Esophagus mucosa (tissue), 1 donor: Measurements from ENCODE around the gene BPIFB2. TPM values are rescaled to one million over a fixed set of nuclear protein-coding genes. Genes with fewer than 3 reads are reported as not detected.
"Not testable (repeated sequence)": the region's sequence is repeated elsewhere in the genome, so short reads cannot be mapped to it uniquely, and the experiment has no call there.

Experiments used
- ATAC-seq: fragments of 200-7000 bp; cut with Tn5 transposase; one replicate; pipeline ENCODE4 v1.9.1; 2020
- total RNA-seq: library from RNA; stranded (reverse); gene quantifications from one replicate; pipeline ENCODE4 v1.2.4, GENCODE V29; 2023
- donor health status: DM: yes; HTN: yes; CAD: no.

The BPIFB2 gene
- total RNA-seq, 1 donor from 2014 or later, result 2.0 TPM

DNA sequence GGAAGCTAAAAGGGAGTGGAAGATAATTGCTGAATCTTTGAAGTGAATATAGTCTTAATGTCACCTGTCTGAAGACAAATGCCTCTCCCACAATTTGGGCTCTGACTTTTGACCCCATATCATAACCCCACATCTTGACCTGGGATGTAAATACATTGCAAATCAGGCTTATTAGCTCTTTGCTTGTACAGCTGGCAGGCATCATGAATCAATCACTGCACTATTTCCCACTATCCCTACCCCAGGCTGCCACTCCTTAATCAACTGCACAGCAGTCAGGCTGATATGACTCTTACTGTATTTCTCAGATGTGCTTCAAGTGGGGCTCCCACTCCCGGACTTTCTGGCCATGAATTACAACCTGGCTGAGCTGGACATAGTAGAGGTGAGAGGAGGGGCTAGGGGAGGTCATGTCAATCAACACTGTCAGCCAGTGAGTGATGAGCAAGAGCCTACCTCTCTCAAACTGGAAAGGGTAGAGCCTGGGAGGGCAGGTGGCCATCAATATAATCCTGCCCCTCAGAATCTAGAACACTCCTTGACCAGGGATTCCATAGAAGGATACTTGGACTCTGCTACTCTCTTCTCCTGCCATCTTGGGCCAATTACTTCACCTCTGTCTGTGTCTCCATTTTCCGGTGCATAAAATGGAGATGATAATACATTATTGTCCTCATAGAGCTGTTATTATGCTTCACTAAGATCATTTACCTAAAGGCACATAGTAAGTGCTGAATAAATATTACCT is 35.7 kb downstream of the BPIFB2 start:
- ATAC-seq, result no peak

DNA sequence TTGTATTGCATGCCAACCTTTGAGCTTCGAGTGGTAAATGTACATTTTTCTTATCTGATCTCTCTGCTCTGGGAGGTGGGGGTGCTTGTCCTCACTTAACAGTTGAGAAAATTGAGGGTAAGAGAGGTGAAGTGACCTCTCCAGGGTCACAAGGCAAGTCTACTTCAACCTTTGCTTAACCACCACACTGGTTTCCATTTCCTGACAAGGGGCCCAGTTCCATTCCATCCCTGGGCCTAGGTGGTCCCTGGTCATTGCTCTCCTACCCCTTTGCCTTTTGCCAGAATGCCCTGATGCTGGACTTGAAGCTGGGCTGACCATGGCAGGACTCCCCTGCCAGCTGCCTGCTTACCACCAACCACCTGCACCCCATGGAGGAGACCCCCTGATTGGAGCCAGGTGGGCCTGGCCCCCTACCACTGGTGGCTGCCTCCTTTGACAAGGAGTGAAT is 36.3 kb downstream of the BPIFB2 start:
- no peak for ATAC-seq

DNA sequence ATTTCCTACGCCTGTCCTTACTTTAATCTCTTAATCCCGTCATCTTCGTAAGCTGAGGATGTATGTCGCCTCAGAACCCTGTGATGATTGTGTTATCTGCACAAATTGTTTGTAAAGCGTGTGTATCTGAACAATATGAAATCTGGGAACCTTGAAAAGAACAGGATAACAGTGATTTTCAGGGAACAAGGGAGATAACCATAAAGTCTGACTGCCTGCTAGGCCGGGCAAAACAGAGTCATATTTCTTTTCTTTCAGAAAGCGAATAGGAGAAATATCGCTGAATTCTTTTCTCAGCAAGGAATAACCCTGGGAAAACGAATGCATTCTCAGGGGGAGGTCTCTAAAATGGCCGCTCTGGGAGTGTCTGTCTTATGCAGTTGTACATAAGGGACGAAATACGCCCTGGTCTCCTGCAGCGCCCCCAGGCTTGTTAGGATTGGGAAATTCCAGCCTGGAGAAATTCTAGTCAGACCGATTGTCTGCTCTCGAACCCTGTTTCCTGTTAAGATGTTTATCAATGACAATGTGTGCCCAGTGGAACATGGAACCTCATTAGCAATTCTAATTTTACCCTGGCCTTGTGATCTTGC is 37.7 kb downstream of the BPIFB2 start:
- not testable (repeated sequence) for ATAC-seq

DNA sequence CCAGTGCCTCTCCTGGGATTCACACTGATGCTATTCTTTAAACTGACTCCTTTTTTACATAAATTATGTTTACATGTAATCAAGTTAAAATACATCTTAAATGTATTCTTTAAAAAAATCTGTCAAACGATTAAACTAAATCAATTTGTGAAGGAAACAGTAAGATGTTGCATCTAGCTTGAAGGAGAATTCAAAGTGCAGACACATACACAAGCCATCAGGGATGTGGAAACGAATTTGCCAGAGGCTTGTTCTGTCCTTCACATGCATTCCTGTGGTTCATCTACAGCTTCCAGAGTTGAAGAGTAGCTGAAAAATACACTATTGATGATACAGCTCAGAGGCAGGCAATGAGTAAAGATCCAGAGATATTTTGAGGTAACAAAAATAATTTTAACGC is 38.9 kb downstream of the BPIFB2 start:
- no peak for ATAC-seq

DNA sequence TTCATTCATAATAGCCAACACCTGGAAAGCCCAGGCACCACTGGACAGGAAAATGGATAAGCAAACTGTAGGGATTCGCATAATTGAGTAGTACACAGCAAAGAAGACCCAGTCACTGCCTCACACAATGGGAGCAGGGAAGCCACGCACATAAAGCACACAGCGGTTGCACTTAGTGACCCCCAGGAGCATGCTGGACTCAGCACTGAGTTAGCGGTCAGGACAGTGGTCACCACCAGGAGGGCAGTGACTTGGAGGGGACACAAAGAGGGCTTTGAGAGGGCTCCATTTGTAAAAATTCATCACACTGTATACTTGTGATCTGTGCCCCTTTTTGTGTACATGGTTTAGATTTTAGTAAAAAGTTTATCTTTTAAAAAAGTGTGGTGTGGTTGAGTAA is 43.8 kb downstream of the BPIFB2 start:
- no peak for ATAC-seq

DNA sequence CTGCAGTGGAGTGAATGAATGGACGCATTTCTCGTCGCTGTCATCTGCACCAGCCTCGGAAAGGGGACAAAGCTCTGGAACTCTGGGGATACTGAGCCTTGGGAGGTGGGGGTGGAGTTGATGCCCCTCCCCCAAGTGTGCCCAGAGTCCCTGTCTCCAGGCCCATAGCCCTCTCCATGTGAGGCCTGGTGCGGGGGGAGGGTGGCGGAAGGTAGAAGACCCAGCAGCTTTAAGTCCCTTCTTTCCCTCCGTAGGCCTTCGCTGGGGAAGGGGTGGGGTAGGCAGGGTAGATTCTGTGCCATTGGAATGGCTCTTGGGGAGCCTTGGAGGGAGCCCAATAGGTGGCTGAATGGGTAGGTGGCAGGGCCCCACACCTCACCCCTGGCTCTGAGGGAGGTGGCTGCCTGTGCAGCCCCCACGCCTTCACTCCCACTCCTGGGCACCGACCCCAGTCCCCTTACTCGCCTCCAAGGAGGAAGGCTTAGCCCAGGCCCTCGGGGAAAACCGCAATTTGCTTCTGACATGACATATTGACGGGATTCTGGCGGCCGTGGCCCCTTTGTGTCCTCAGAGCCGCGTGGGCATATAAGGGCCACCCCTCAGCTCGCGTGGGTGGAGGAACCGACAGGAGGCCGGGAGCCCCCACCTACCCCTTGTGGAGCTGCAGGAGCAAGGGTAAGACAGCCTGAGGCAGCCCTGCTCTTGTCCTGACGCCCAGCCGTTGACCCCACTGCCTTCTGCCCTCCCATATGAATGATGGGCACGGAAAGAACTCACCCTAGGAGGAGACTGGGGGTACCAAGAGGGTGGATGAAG is 46.0 kb downstream of the BPIFB2 start, which contains the start of gene BPIFB3:
Gene BPIFB3 (plus strand): TSS at position 613 of the 816 bp plus-strand sequence. CDS start 1,533 bp downstream, outside the sequence.
- ATAC-seq, result no peak

DNA sequence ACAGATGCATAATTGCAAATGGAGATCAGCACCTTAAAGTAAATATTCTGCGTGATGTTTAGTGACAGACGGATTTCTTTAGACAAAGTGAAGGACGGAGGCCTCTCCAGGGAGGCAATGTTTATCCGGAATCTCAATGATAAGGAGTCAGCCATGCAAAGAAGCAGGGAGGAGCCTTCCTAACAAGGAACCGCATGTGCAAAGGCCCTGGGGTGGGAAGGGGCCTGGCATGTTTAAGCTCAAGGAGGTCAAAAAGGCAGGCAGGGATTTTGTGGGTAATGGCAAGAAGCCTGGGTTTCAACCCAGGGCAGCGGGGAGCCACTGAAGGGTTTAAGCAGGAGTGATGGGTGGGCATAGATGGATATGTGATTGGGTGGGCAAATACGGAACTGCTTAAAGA is 46.9 kb downstream of the BPIFB2 start:
- no peak for ATAC-seq

DNA sequence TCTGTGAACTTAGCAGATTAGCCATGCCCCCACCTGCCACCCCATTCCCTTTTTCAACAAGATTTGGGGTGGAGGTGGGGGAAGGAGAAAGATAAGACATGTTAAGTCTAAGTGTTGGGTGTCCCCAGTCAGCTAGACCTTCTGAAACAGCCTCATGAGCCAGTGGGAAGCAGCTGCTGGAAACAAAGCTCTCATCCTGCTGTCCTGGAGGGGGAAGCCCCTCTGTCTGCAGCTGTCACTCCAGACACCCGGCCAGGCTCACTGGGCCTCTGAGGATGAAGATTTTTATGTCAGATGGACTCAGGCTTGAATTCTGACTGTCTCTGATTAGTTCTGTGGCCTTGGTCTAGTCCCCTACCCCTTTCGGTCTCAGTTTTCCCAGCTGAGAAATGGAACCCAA is 47.3 kb downstream of the BPIFB2 start:
- no peak for ATAC-seq

DNA sequence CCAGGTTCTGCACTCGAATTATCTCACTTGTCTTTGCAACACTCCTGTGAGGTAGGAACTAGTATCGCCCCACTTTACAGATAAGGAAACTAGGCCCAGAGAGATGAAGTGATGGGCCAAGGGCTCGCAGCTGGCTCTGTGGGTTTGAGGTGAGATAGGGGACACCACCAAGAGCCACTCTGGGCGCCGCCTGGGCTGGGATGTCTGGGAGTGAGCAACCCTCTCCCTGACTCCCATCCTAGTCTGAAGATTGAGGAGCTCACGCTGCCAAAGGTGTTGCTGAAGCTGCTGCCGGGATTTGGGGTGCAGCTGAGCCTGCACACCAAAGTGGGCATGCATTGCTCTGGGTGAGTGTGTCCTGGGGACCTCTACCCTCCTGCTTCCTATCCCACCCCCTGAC is 51.6 kb downstream of the BPIFB2 start:
- no peak for ATAC-seq

DNA sequence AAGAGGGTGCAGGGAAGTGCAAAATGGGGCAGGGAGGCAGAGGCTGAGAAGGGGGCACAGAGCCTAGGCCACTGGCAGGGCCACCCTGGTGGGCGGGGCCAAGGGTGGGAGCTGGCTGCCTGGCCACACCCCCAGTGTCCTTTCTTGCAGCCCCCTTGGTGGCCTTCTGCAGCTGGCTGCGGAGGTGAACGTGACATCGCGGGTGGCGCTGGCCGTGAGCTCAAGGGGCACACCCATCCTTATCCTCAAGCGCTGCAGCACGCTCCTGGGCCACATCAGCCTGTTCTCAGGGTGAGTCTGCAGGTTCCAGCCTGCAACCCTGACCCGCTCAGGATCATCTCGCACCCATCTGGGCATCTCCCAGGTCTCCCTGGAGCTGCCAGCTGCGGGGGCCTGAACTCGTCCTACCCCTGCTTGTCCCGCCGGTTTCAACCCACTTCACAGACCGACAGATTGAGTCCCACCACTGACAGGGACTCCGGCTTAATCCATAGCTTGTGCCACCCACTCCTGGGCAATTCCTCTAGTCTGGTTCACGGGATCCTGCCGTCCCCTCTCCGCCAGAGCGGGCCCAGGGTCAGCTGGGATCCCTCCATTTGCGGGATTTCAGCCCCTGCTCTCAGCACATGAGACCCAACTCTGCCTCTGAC is 52.4 kb downstream of the BPIFB2 start:
- ATAC-seq, result peak; percentile 48

DNA sequence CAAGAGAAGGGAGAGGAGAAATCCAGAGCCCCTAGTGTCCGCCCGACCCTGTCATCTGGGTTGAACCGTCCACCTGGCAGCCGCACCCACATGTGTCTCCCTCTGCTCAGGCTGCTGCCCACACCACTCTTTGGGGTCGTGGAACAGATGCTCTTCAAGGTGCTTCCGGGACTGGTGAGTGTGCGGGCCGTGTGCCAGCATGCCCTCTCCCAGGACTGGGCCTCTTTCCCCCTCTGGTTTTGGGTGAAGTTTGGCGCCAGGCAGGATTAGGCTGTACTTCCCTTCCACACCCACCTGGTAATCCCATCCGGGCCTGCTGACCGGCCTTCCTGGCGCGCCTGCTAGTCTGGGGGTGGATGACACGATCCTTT is 54.1 kb downstream of the BPIFB2 start:
- ATAC-seq, result no peak

DNA sequence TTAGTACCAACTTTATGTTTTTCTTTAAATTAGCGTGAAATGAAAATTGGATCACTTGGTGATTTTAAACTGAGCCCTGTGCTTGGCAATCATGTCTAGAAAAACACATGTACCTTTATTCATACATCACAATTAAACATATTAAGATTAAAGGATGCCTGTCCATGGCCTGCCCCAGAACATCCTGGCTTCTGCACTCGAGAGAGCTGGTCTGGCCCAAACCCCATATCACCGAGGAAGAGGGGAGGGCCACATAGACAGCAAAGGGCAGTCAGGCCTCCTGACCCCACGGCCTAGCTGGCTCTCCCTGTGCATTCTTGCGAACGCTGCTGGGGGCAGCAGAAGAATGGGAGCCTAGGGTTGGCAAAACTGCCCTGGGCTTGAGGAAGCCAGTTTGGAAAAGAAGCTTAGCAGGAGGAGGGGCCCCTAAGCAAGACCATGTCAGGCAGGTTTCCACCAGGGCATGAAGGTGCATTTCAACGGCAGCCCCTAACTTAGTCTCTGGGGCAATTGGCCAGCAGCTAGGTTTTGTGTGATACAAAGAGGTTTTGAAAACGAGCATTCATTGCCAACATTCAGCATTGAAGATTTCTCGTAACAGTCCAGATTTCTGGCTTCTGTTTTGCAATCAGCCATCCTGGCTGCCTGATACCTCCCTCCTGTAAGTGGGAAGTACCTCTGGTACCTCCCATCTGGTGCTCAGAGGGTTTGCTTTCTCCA is 54.8 kb downstream of the BPIFB2 start:
- no peak for ATAC-seq

DNA sequence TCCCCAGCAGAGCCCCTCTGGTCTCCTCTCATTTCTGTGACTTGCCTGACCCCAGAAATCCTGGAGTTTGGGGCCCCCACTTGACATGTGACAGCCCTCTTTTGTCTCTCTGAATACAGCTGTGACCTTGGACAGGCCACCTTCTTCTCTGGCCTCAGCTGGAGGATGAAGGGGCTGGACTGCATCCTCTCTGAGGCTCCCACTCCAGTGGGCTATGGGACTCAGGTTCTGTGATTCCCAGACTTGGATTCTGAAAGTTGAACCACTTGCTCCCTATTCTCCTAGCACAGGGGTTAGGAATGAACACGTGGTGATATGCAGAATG is 55.3 kb downstream of the BPIFB2 start:
- ATAC-seq, result no peak

DNA sequence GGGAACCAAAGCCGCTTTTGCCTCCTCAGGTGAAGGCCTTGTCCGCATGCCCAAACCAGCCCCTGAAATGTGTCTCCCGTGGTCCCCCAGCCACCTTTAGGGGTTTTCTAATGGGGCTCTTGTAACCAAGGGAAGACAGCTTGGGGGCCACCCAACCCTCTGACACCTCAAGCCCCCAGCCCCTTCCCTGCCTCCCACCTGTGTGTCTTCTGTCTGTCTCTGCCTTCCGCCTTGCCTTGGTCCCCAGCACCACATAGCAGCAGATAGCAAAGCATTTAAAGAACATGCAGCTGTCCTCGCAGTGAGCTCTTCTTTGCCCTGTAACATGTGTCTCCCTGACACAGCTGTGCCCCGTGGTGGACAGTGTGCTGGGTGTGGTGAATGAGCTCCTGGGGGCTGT is 55.8 kb downstream of the BPIFB2 start:
- ATAC-seq, result no peak

DNA sequence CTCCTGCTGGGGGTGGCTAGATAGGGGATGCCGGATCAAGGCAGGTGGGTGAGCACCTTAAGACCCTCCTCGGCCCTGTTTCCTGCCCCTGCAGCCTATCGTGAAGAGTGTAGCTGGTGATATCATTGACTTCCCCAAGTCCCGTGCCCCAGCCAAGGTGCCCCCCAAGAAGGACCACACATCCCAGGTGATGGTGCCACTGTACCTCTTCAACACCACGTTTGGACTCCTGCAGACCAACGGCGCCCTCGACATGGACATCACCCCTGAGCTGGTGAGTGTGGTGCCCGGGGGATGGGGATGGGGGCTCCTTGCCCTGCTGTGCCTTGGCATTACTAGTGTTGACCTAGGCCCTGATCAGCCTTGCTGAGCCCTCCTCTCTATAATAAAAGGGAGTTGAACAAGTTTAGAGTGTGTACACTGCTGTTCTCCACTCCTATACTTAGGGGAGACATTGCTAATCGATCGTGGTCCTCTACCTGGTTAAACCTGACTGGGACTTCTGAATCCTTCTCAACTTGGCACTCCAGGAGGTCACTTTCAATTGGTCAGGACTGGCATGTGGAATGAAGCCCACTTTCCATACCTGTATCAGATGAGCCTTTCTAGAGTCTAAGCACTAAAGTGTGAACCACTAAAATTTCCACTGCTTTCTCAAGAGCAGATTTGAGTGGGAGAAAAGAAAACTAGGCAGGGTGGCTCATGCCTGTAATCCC is 57.2 kb downstream of the BPIFB2 start:
- ATAC-seq, result no peak

DNA sequence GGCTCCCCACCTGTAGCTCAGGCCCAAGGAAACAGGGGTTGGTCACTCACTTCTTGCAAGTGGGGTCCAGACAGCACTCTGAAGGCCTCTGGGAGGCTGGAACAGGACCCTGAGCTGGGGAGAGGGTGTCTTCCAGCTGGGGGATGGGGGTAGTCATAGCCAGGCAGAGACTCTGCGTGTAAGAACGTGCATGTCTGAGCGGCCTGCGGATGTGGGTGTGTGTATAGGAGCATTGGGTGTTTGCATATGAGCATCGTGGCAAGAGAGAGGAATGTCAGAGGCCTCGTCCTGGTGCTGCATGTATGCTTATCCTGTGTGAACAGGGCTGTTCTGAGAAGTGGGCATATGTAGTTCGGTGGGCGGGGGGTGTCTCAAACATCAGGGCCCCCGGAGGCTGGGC is 58.3 kb downstream of the BPIFB2 start:
- ATAC-seq, result peak; percentile 30

DNA sequence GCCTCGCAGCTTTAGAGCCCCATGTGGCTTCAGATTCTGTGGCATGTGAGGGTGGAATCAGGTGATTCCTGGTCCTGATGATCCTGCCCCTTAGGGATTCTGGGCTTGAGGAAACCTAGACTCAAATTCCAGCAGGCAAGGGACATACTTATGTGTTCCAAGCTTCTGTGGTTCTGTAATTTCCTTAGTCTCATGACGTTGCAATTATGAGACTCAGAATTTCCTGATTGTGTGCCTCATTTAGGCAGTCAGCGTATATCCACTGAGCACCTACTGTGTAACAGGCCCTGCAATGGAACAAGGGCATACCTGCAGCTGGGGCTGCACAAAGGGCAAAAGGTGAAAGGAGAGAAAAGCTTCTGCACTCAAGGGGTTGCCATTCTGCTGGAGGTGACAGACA is 60.3 kb downstream of the BPIFB2 start:
- no peak for ATAC-seq

DNA sequence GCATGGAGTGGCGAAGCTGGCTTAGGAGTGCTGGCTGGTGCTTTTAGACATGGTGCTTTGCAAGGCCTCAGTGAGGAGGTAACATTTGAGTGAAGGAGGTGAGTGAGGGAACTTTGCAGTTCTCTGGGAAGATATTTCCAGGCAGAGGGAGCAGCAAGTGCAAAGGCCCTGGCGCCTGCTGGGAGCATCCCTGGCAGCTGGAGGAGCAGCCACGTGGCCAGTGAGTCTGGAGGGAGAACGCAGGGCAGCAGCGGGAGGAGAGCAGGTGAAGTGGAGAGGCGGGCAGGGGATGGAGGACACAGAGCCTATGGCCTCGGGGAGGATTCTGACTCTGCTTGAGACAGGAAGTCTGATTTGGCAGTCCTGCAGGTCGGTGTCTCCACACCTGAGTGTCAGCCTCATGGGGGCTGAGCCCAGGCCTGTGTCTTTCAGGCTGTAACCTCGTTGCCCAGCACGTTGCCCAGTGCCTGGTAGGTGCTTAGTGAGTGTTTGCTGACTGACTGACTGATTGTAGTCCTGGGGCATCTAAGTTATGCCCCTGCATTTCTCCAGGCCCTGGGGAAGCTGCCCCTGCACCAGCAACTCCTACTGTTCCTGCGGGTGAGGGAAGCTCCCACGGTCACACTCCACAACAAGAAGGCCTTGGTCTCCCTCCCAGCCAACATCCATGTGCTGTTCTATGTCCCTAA is 60.9 kb downstream of the BPIFB2 start:
- ATAC-seq, result no peak

DNA sequence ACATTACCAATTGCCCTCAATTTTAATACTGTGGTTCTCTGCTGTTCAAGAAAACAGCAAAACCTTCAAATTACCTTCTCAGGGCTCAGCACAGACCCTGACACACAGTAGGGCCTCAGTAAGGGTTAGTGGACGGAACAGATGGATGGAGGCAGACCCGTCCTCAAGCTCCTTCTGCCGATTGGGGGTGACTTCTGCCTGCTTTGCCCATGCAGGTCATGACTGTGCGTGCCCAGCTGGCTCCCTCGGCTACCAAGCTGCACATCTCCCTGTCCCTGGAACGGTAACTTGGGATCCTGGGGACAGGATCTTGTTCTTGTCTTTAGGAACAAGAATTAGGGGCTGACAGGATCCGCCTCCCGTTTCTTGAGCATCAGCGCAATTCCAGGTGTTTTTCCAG is 62.2 kb downstream of the BPIFB2 start:
- ATAC-seq, result no peak

DNA sequence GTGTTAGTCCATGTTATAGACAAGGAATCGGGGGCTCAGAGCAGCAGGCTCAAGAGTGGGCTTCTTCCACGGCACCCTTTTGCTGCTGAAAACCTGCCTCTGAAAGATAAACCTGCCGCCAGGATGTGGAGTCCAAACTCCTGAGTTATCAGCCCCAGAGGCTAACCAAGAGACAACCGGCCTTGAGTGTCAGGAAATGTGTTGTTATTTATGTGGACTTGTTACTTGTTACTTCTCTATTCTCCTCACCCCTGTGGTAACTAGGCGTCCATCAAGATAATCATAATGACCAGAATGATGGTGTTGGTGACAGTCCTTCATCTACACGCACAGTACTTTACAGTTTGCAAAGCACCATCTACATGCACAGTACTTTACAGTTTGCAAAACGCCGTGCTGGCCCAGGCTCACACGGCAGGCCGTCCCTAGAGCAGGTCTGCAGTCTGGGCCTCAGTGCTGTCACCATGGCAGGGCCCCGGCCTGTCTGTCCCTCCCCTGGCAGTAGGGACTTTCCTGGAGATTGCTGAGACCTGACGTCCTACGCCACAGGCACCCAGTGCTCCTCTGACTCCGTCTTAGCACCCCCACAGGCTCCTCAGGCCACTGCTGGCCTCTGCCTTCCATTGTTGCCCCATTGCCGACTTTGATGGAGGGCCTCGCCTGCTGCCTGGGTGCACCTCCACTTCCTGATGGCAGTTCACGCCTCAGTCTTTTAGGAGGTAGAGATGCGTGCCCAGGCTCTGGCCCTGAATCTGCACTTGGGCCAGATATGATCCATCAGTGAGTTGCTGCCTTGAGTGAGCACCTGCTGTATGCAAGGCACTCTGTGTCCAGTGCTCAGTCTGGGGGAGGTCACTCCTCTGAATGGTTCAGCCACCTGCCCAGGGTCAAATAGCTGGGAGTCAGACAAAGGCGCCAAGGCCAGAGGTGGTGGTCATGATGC is 62.9 kb downstream of the BPIFB2 start:
- ATAC-seq, result no peak
